PC-3 (cell line): ENCODE results near the gene FBXL7.

Experiments
- EZH2 ChIP-seq: fragments of 300-600 bp; sonication (generic); IDR thresholded peaks from one replicate; pipeline ENCODE4 v1.6.1; 2017; ENCODE audit warnings: antibody characterized with exemption, mild to moderate bottlenecking, low read length; ENCODE audit not compliant: unreplicated experiment
- EZH2phosphoT487 ChIP-seq: fragments of 300-600 bp; sonication (generic); IDR thresholded peaks from 2 replicates; pipeline ENCODE4 v1.6.1; 2018; ENCODE audit warnings: mild to moderate bottlenecking, antibody characterized with exemption, low read length, borderline replicate concordance
- TF ChIP-seq, protein P1 (sequence below): fragments of 300-600 bp; sonication (generic); conservative IDR thresholded peaks from 2 replicates; pipeline ENCODE4 v1.5.1; 2017; ENCODE audit warnings: antibody characterized with exemption, low read depth, mild to moderate bottlenecking, low read length

DNA sequence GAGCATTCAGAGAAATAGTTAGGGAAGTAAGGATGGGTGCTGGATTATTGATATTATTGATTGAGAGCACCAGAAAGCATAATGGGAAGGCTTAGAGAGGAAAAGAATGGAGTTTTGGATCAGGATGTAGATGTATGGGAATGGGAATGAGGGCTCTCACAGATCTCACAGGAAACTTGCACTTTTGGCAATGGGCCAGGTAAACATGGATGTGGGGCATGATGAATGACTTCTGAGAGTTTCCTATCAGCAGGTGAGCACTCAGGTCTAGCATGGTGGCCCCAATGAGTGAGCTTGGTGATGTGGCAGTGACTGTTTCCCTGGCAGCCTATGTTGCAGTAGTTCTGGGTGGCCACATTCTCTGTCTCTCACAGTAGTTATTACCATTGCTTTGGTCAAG is 283.8 kb downstream of the FBXL7 start:
- TF ChIP-seq, protein P1, sequence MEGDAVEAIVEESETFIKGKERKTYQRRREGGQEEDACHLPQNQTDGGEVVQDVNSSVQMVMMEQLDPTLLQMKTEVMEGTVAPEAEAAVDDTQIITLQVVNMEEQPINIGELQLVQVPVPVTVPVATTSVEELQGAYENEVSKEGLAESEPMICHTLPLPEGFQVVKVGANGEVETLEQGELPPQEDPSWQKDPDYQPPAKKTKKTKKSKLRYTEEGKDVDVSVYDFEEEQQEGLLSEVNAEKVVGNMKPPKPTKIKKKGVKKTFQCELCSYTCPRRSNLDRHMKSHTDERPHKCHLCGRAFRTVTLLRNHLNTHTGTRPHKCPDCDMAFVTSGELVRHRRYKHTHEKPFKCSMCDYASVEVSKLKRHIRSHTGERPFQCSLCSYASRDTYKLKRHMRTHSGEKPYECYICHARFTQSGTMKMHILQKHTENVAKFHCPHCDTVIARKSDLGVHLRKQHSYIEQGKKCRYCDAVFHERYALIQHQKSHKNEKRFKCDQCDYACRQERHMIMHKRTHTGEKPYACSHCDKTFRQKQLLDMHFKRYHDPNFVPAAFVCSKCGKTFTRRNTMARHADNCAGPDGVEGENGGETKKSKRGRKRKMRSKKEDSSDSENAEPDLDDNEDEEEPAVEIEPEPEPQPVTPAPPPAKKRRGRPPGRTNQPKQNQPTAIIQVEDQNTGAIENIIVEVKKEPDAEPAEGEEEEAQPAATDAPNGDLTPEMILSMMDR = no peak
- TF ChIP-seq EZH2 (no peak), EZH2phosphoT487 (no peak)
